Thoracic aorta (tissue), 2 donors: ENCODE data around the gene BMP6. TPM values are rescaled to one million over a fixed set of nuclear protein-coding genes. Genes with fewer than 3 reads are reported as not detected.

Source experiments
- ATAC-seq: fragments of 150-250 bp; one replicate; pipeline ENCODE4 v1.8.0; 2017; ENCODE audit warnings: low read depth; ENCODE audit not compliant: insufficient number of reproducible peaks, low FRiP score
- DNase-seq: peaks from one replicate; pipeline ENCODE4 v3.0.0-alpha.2; 2020; ENCODE audit warnings: low spot score
- H3K27ac ChIP-seq, 2 donors: fragments of 200-600 bp; sonication (generic); 1 replicate in 1 of 2; 2 replicates in 1 of 2; pipeline ENCODE4 v1.5.1; 2016; ENCODE audit warnings: mild to moderate bottlenecking in 2 of 2, moderate library complexity in 2 of 2
- H3K27me3 ChIP-seq: fragments of 200-600 bp; sonication (generic); replicated peaks from 2 replicates; pipeline ENCODE4 v1.6.0; 2016; ENCODE audit warnings: mild to moderate bottlenecking; ENCODE audit not compliant: insufficient read depth
- H3K36me3 ChIP-seq: fragments of 200-600 bp; sonication (generic); one replicate; pipeline ENCODE4 v1.5.1; 2016
- H3K4me1 ChIP-seq, 2 donors: fragments of 200-600 bp; sonication (generic); 1 replicate in 1 of 2; 2 replicates in 1 of 2; pipeline versions ENCODE4 v1.5.1 to v1.6.0; 2016; ENCODE audit warnings: low read depth in 2 of 2, mild to moderate bottlenecking in 1 of 2; ENCODE audit not compliant: control insufficient read depth in 1 of 2
- H3K4me3 ChIP-seq: fragments of 200-600 bp; sonication (generic); 2 replicates; pipeline ENCODE4 v1.5.1; 2016; ENCODE audit warnings: mild to moderate bottlenecking
- H3K9me3 ChIP-seq: fragments of 200-600 bp; sonication (generic); 2 replicates; pipeline ENCODE4 v1.5.1; 2016
- total RNA-seq, 2 donors: library from RNA; depleted of rRNA; stranded (reverse); fragments of >200 nt; gene quantifications; one replicate each; pipeline versions ENCODE4 v1.1.0 to v1.2.3, GENCODE V29; 2016
- TF ChIP-seq, protein P1 (sequence below): fragments of 200-600 bp; sonication (generic); IDR thresholded peaks from one replicate; pipeline ENCODE4 v1.5.1; 2019; ENCODE audit warnings: antibody characterized with exemption

BMP6 gene
- total RNA-seq, 2 donors from 2014 or later, result 4.7 TPM

GRCh38 chr6:7747016-7747415 is 21.1 kb downstream of the BMP6 start:
- TF ChIP-seq, protein P1, sequence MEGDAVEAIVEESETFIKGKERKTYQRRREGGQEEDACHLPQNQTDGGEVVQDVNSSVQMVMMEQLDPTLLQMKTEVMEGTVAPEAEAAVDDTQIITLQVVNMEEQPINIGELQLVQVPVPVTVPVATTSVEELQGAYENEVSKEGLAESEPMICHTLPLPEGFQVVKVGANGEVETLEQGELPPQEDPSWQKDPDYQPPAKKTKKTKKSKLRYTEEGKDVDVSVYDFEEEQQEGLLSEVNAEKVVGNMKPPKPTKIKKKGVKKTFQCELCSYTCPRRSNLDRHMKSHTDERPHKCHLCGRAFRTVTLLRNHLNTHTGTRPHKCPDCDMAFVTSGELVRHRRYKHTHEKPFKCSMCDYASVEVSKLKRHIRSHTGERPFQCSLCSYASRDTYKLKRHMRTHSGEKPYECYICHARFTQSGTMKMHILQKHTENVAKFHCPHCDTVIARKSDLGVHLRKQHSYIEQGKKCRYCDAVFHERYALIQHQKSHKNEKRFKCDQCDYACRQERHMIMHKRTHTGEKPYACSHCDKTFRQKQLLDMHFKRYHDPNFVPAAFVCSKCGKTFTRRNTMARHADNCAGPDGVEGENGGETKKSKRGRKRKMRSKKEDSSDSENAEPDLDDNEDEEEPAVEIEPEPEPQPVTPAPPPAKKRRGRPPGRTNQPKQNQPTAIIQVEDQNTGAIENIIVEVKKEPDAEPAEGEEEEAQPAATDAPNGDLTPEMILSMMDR, result no peak
- DNase-seq (no peak), ATAC-seq (no peak)
- no peaks in the 10 kb centered on the region for H3K36me3 ChIP-seq
- no peaks in the 10 kb centered on the region for H3K27me3 ChIP-seq
- no peak overlapping the region for H3K27ac ChIP-seq
- H3K4me1 ChIP-seq, result no peaks in the 10 kb centered on the region
- H3K9me3 ChIP-seq, result no peaks in the 10 kb centered on the region
- no peak overlapping the region for H3K4me3 ChIP-seq

DNA sequence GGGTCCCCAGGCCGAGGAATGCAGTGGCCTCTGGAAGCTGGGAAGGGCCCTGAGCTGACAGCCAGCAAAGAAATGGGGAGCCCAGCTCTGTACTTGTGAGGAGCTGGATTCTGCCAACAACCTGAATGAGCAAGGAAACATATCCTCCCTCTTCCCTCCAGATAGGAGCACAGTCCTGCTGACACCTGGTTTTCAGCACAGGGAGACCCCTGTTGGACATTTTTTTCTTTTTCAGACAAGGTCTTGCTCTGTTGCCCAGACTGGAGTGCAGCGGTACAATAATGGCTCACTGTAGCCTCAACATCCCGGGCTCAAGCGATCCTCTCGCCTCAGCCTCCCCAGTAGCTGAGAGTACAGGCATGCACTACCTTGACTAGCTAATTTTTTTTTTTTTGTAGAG is 21.5 kb downstream of the BMP6 start:
- H3K27ac ChIP-seq, result no peak overlapping the region
- H3K4me3 ChIP-seq, result no peak overlapping the region
- H3K4me1 ChIP-seq, result no peaks in the 10 kb centered on the region
- no peaks in the 10 kb centered on the region for H3K36me3 ChIP-seq
- H3K9me3 ChIP-seq, result no peaks in the 10 kb centered on the region
- no peaks in the 10 kb centered on the region for H3K27me3 ChIP-seq
- TF ChIP-seq, protein P1, result no peak
- DNase-seq, result no peak
- ATAC-seq, result no peak

- Histone ChIP-seq H3K4me3 (no peak overlapping the region), H3K27ac (no peak overlapping the region), H3K27me3 (no peaks in the 10 kb centered on the region), H3K9me3 (no peaks in the 10 kb centered on the region), H3K36me3 (no peaks in the 10 kb centered on the region), H3K4me1 (no peaks in the 10 kb centered on the region)
- no peak for DNase-seq
- TF ChIP-seq, protein P1, result no peak
- ATAC-seq, result no peak
Measured at GRCh38 chr6:7747901-7748504, 22.1 kb downstream of the BMP6 start.

GRCh38 chr6:7749478-7749877 is 23.6 kb downstream of the BMP6 start:
- no peak for ATAC-seq
- H3K4me1 ChIP-seq, result no peaks in the 10 kb centered on the region

DNA sequence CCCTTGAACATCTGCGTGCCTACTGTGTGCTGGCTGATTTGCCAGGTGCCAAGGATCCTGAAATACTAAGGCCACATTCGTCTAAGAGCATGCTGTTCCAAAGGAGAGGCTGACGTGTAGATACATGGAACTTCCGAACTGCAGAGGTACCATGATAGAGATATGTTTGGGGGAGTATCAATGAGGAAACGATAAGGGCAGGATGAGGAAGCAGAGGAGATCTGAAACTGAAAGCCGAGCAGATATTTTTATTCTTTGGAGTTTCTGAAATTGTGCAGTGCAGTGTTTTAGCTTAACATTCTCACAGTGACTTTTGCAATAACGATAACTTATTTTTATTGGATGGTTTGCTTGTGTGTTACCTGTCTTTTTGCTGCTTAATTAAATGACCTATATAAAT is 24.3 kb downstream of the BMP6 start:
- Histone ChIP-seq H3K27ac (no peak overlapping the region), H3K9me3 (no peaks in the 10 kb centered on the region), H3K27me3 (no peaks in the 10 kb centered on the region), H3K4me1 (no peaks in the 10 kb centered on the region), H3K4me3 (no peak overlapping the region), H3K36me3 (no peaks in the 10 kb centered on the region)
- ATAC-seq, result no peak
- TF ChIP-seq, protein P1, result no peak
- DNase-seq, result no peak

More at GRCh38 chr6:7749478-7749877, 23.6 kb downstream of the BMP6 start:
- Histone ChIP-seq H3K36me3 (no peaks in the 10 kb centered on the region), H3K27me3 (no peaks in the 10 kb centered on the region), H3K4me3 (no peak overlapping the region), H3K27ac (no peak overlapping the region), H3K9me3 (no peaks in the 10 kb centered on the region)
- TF ChIP-seq, protein P1, result no peak
- DNase-seq, result no peak
